HCT116 (cell line): ENCODE data around the gene RIN3. TPM values are rescaled to one million over a fixed set of nuclear protein-coding genes. Genes with fewer than 3 reads are reported as not detected.

Source experiments
- ATAC-seq: fragments of 200-7000 bp; cut with Tn5 transposase; 2 replicates; pipeline ENCODE4 v1.9.1; 2020; ENCODE audit warnings: mild to moderate bottlenecking, moderate library complexity
- BruUV-seq: library from RNA; stranded (reverse); fragments of 400-500 nt; replicated peaks from 2 replicates; lab custom pipeline; 2021; lab: Mats Ljungman, UMichigan
- CTCF ChIA-PET: fragments of 300-600 bp; sonication (Branson Sonifier 250); formaldehyde crosslinking; loops from one replicate; lab custom pipeline; 2021; ENCODE audit warnings: antibody characterized with exemption; lab: Charles Lee
- POLR2A ChIA-PET: fragments of 300-600, 350-600 bp; sonication (Branson Sonifier 250); formaldehyde crosslinking; loops from one replicate; lab custom pipeline; 2021; ENCODE audit warnings: antibody characterized with exemption; lab: Charles Lee
- RAD21 ChIA-PET, 2 experiments: fragments of 300-600 bp; sonication (Branson Sonifier 250); formaldehyde crosslinking; loops; one replicate each; lab custom pipeline; 2023; ENCODE audit warnings: low total read pairs in 2 of 2; ENCODE audit not compliant: uncharacterized antibody in 2 of 2, unreplicated experiment in 2 of 2, low non-redundant PET in 1 of 2; lab: Charles Lee
- DNase-seq: peaks from one replicate; pipeline ENCODE4 v3.0.0-alpha.2; 2010; ENCODE audit warnings: low read depth, low spot score
- H2AFZ ChIP-seq: fragments of 200-600 bp; shearing (Covaris generic), sonication (generic); 2 replicates; pipeline ENCODE4 v1.6.1; 2017; ENCODE audit warnings: low read depth, mixed run types, mixed read lengths, antibody characterized with exemption, low read length; ENCODE audit not compliant: poor library complexity, severe bottlenecking
- H3K27ac ChIP-seq: 2 replicates; pipeline ENCODE4 v1.5.1; 2012; ENCODE audit warnings: low read depth, low read length
- H3K27me3 ChIP-seq: fragments of 200-600 bp; sonication (generic); 2 replicates; pipeline ENCODE4 v1.6.1; 2016; ENCODE audit warnings: mixed run types, low read length, mixed read lengths; ENCODE audit not compliant: insufficient read depth
- H3K36me3 ChIP-seq, 2 experiments: fragments of 200-500 bp in 1 of 2; fragments of 200-600 bp in 1 of 2; sonication (Bioruptor generic) in 1 of 2; sonication (generic) in 1 of 2; 2 replicates each; pipeline versions ENCODE4 v1.5.1 to v1.6.1; 2014 to 2016; ENCODE audit warnings: low read length in 2 of 2, inconsistent platforms in 1 of 2, mixed read lengths in 1 of 2, mixed run types in 1 of 2; ENCODE audit not compliant: insufficient read depth in 2 of 2, control insufficient read depth in 1 of 2
- H3K4me1 ChIP-seq, 2 experiments: fragments of 200-600 bp in 1 of 2; sonication (generic) in 1 of 2; 2 replicates each; pipeline versions ENCODE4 v1.5.1 to v1.6.1; 2012 to 2017; ENCODE audit warnings: low read length in 2 of 2, inconsistent platforms in 1 of 2, mild to moderate bottlenecking in 1 of 2, mixed read lengths in 1 of 2, mixed run types in 1 of 2, moderate library complexity in 1 of 2; ENCODE audit not compliant: insufficient read depth in 2 of 2, control insufficient read depth in 1 of 2
- H3K4me2 ChIP-seq: fragments of 200-600 bp; sonication (generic); 2 replicates; pipeline ENCODE4 v1.6.1; 2017; ENCODE audit warnings: mixed run types, low read length, mixed read lengths
- H3K4me3 ChIP-seq, 2 experiments: fragments of 200-600 bp in 1 of 2; sonication (generic) in 1 of 2; replicated peaks in 1 of 2; 2 replicates each; pipeline ENCODE4 v1.5.1; 2011 to 2016; ENCODE audit warnings: low read length in 2 of 2, control low read depth in 1 of 2, low read depth in 1 of 2, mild to moderate bottlenecking in 1 of 2, mixed read lengths in 1 of 2, mixed run types in 1 of 2
- H3K79me2 ChIP-seq: fragments of 200-600 bp; sonication (generic); 2 replicates; pipeline ENCODE4 v1.6.1; 2017; ENCODE audit warnings: mild to moderate bottlenecking, mixed run types, low read length, moderate library complexity, mixed read lengths; ENCODE audit not compliant: insufficient read depth
- H3K9ac ChIP-seq: fragments of 200-600 bp; sonication (generic); 2 replicates; pipeline ENCODE4 v1.6.1; 2016; ENCODE audit warnings: low read length, mixed read lengths
- H3K9me2 ChIP-seq: fragments of 200-600 bp; sonication (generic), shearing (Covaris generic); 2 replicates; pipeline ENCODE4 v1.6.1; 2017; ENCODE audit warnings: mixed run types, mild to moderate bottlenecking, moderate library complexity; ENCODE audit not compliant: insufficient read depth
- H3K9me3 ChIP-seq, 2 experiments: fragments of 200-500 bp in 1 of 2; fragments of 200-600 bp in 1 of 2; sonication (Bioruptor generic) in 1 of 2; sonication (generic) in 1 of 2; 2 replicates each; pipeline ENCODE4 v1.6.1; 2014 to 2017; ENCODE audit warnings: low read length in 2 of 2, mixed read lengths in 2 of 2, inconsistent platforms in 1 of 2, low read depth in 1 of 2, mild to moderate bottlenecking in 1 of 2, mixed run types in 1 of 2, moderate library complexity in 1 of 2; ENCODE audit not compliant: control insufficient read depth in 1 of 2, insufficient read depth in 1 of 2
- H4K20me1 ChIP-seq: fragments of 200-600 bp; sonication (generic), shearing (Covaris generic); 2 replicates; pipeline ENCODE4 v1.6.1; 2017; ENCODE audit warnings: mixed run types, mild to moderate bottlenecking, moderate library complexity; ENCODE audit not compliant: insufficient read depth
- CEBPB ChIP-seq: IDR thresholded peaks from 2 replicates; pipeline ENCODE4 v1.6.1; 2012; ENCODE audit warnings: low read depth
- EGR1 ChIP-seq: IDR thresholded peaks from 2 replicates; pipeline ENCODE4 v1.6.1; 2012; ENCODE audit warnings: low read depth
- JUND ChIP-seq: IDR thresholded peaks from 2 replicates; pipeline ENCODE4 v1.6.1; 2012
- SRF ChIP-seq: IDR thresholded peaks from 2 replicates; pipeline ENCODE4 v1.6.1; 2012; ENCODE audit warnings: low read depth
- TCF7L2 ChIP-seq: IDR thresholded peaks from 2 replicates; pipeline ENCODE4 v1.7.0; 2011; ENCODE audit warnings: borderline replicate concordance, inconsistent platforms; ENCODE audit not compliant: insufficient read depth, insufficient read length; ENCODE audit errors: extremely low read depth
- ZFX ChIP-seq: fragments of 450-650 bp; IDR thresholded peaks from 2 replicates; pipeline ENCODE4 v1.6.1; 2017
- ZNF274 ChIP-seq: fragments of 200-500 bp; sonication (Bioruptor generic); IDR thresholded peaks from 2 replicates; pipeline ENCODE4 v1.6.1; 2014; ENCODE audit warnings: mild to moderate bottlenecking, low read depth, low read length, inconsistent platforms
- intact Hi-C: fragments of 100-400 bp; cut with micrococcal nuclease; formaldehyde crosslinking; loops from 2 replicates; pipeline ENCODE4 v1.10.0; 2022
- total RNA-seq: library from RNA; stranded (reverse); gene quantifications from one replicate; pipeline ENCODE4 v1.2.1, GENCODE V29; 2021; ENCODE audit not compliant: unreplicated experiment
- TF ChIP-seq, protein P1 (sequence below): IDR thresholded peaks from 2 replicates; pipeline ENCODE4 v1.6.1; 2011; ENCODE audit warnings: mild to moderate bottlenecking, low read length, moderate library complexity; ENCODE audit not compliant: insufficient replicate concordance; ENCODE audit errors: extremely low read depth
- TF ChIP-seq, protein P2 (sequence below): IDR thresholded peaks from 2 replicates; pipeline ENCODE4 v1.6.1; 2012

RIN3 gene
- total RNA-seq, 1 experiment from 2014 or later = 22.2 TPM

- TF ChIP-seq, protein P1, sequence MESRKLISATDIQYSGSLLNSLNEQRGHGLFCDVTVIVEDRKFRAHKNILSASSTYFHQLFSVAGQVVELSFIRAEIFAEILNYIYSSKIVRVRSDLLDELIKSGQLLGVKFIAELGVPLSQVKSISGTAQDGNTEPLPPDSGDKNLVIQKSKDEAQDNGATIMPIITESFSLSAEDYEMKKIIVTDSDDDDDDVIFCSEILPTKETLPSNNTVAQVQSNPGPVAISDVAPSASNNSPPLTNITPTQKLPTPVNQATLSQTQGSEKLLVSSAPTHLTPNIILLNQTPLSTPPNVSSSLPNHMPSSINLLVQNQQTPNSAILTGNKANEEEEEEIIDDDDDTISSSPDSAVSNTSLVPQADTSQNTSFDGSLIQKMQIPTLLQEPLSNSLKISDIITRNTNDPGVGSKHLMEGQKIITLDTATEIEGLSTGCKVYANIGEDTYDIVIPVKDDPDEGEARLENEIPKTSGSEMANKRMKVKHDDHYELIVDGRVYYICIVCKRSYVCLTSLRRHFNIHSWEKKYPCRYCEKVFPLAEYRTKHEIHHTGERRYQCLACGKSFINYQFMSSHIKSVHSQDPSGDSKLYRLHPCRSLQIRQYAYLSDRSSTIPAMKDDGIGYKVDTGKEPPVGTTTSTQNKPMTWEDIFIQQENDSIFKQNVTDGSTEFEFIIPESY = no peak
- TF ChIP-seq CEBPB = no peak
- no peak for TF ChIP-seq SRF
- TF ChIP-seq EGR1 = no peak
These were observed 163.0 kb downstream of the RIN3 start (continued) for GRCh38 chr14:92676403-92677086.

DNA sequence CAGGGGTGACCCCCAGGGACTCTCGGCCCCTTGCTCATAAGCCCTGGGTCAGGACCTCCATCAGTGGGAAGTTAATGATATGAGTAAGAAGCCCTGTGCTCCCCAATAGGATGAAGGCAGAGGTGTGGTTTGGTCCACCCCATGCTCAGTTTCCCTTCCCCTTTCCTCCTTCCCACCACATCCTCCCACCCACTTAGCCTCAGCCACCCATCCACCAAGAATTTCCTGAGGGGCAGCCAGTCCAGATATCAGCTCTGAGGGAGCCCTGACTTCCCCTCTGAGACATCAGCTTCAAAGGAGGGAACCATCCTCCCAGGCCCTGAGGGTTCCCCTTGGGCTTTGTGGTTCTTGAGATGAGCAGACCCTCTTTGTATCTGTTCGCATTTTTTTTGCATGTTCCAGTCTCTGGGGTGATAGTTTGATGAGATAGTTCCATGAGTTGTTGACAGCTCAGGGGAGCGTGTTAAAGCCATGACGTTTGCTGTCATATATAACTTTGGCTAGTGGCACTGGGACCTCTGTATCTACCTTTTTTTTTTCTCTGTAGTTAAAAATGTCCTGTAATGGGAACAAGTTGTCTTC is 163.6 kb downstream of the RIN3 start:
- H3K9me2 ChIP-seq = no peaks in the 10 kb centered on the region
- H3K36me3 ChIP-seq = peaks cover 2 to 15% of the 10 kb centered on the region in 2 experiments; a peak in 1 of 4 replicates
- no peak for DNase-seq
- no peaks in the 10 kb centered on the region for H3K27me3 ChIP-seq
- H3K4me2 ChIP-seq = no peak overlapping the region
- POLR2A ChIA-PET = no interaction called here
- no peak overlapping the region for H3K9ac ChIP-seq
- no TSS peak for BruUV-seq
- no peaks in the 10 kb centered on the region for H4K20me1 ChIP-seq
- no peak overlapping the region for H2AFZ ChIP-seq
- no peak overlapping the region for H3K4me3 ChIP-seq
- TF ChIP-seq TCF7L2 = no peak
- TF ChIP-seq, protein P1 = no peak
- no peak for TF ChIP-seq EGR1
- no peak for TF ChIP-seq SRF
- TF ChIP-seq, protein P2, sequence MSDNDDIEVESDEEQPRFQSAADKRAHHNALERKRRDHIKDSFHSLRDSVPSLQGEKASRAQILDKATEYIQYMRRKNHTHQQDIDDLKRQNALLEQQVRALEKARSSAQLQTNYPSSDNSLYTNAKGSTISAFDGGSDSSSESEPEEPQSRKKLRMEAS = no peak
- TF ChIP-seq ZNF274 = no peak
- no peak for TF ChIP-seq ZFX
- no peak for TF ChIP-seq JUND
- TF ChIP-seq, all 23 proteins: peak for 0
- intact Hi-C loops = no loop called here
- Histone ChIP-seq H3K4me1 (peaks cover 2 to 10% of the 10 kb centered on the region in 2 experiments; a peak in 2 of 4 replicates), H3K27ac (no peak overlapping the region), H3K79me2 (no peaks in the 10 kb centered on the region), H3K9me3 (no peaks in the 10 kb centered on the region)
- no peak for ATAC-seq
- ChIA-PET CTCF (no interaction called here), RAD21 (no interaction called here)
